Measurements from ENCODE around the gene ELP2.
"Not testable (repeated sequence)": the region's sequence is repeated elsewhere in the genome, so short reads cannot be mapped to it uniquely, and the experiment has no call there.

Gene ELP2

GRCh38 chr18:36187826-36188721 is 58.4 kb downstream of the ELP2 start:
- peak; percentile 52 for DNase-seq (ENCODE audit: low read depth)

GRCh38 chr18:36188916-36189315 is 59.2 kb downstream of the ELP2 start:
- no peak for DNase-seq (ENCODE audit: low read depth)

- DNase-seq (ENCODE audit: low read depth), result no peak
Measured at GRCh38 chr18:36189486-36189885, 59.8 kb downstream of the ELP2 start.

- DNase-seq (ENCODE audit: low read depth), result no peak
Measured at GRCh38 chr18:36191286-36191685, 61.6 kb downstream of the ELP2 start.

DNA sequence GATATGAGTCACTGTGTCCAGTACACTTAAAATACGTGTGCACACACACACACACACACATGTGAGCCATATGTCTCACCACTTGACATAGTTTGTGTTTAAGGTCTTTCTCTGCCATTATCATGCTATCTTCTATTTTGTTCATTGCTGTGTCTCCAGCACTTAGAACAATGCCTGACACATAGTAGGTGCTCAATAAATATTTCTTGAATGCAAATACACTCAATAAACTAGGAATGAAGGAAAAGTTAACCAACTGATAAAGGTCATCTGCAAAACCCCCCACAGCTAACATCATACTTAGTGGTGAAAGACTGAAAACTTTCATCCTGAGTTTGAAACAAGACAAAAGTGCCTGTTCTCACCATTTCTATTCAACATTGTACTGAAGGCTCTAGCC is 62.0 kb downstream of the ELP2 start:
- no peak for DNase-seq (ENCODE audit: low read depth)

DNA sequence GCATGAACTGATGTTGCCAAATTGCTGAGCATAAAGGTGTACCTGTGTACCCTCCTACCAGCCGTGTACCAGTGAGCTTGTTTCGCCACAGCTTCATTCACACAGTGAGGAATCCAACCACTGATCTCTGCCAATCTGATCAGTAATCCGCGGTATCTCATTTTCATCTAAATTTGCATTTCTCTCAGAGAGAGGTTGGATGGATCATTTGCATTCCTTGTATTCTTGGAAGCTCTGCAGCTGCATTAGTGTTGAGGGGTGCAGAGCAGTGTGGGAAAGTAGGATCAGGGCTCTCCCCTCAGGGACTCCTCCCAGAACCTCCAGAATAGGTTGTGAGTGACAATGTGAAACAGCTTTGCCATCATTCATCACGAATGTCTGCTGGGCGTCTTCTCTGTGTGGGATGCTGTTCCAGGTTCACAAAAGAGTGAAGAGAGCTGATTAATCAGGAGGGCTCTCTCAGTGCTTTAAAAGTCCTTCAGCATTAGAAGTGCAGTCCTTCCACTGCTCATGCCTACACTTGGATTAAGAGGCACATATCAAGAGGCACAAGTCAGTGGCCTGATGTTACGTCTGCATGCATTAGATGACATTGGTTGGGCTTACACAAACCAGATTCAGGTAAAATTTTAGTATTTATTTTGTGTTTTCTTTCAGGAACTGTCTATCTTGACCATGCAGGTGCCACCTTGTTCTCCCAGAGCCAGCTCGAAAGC is 65.1 kb downstream of the ELP2 start:
- DNase-seq (ENCODE audit: low read depth), result no peak

GRCh38 chr18:36195427-36196122 is 65.9 kb downstream of the ELP2 start:
- no peak for DNase-seq (ENCODE audit: low read depth)

GRCh38 chr18:36196238-36196995 is 66.7 kb downstream of the ELP2 start:
- DNase-seq (ENCODE audit: low read depth), result no peak

DNA sequence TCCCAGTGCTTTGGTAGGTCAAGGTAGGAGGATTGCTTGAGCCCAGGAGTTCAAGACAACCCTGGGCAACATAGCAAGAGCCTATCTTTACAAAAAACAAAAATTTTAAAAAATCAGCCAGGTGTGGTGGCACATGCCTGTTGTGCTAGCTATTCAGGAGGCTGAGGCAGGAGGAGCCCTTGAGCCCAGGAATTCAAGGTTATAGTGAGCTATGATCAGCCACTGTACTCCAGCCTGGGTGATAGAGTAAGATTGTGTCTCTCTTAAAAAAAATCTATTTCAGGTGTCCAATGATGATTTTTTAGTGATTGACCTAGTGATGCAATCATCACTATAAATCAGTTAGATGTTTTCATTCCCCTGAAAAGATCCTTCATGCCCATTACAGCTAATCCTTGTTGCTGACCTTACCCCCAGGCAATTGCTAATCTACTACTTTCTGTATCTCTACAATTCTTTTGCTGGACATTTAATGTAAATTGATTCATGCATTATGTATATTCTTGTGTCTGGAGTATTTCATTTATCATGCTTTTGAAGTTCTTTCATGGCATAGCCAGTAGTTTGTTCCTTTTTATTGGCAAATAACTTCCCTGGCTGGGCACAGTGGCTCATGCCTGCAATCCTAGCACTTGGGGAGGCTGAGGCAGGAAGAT is 67.9 kb downstream of the ELP2 start:
- no peak for DNase-seq (ENCODE audit: low read depth)

GRCh38 chr18:36199691-36200295 is 70.1 kb downstream of the ELP2 start:
- DNase-seq (ENCODE audit: low read depth), result no peak

GRCh38 chr18:36200354-36200771 is 70.7 kb downstream of the ELP2 start:
- DNase-seq (ENCODE audit: low read depth), result no peak

- DNase-seq (ENCODE audit: low read depth), result no peak
Measured at GRCh38 chr18:36201765-36202164, 72.1 kb downstream of the ELP2 start.

GRCh38 chr18:36203360-36203895 is 73.7 kb downstream of the ELP2 start:
- DNase-seq (ENCODE audit: low read depth), result no peak

DNA sequence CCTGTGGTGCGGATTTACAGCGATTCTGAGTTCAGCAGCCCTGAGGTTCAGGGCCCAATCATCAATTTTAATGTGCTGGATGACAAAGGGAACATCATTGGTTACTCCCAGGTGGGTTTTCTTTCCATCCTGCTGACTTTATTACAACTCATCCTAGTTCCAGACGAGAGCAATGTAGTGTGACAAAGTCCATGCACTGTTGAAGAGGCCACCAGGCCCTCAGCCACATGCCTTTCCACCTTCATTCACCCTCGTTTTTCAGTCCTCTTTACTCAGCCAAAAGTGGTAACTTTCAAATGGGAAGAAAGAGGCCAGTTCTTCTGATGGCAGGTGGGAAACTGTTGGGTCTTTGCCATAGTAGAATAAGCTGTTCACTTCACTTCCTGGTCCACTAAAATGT is 75.5 kb downstream of the ELP2 start:
- DNase-seq (ENCODE audit: low read depth), result no peak

DNA sequence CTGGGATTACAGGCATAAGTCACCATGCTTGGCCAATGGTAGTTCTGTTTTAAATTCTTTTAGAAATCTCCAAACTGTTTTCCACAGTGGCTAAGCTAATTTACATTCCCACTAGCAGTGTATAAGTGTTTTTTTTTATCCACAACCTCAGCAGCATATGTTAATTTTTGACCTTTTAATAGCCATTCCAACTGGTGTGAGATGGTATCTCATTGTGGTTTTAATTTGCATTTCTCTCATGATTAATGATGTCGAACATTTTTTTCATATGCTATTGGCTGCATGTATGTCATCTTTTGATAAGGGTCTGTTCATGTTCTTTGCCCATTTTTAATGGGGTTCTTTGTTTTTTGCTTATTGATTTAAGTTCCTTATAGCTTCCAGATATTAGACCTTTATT is 77.6 kb downstream of the ELP2 start:
- no peak for DNase-seq (ENCODE audit: low read depth)

DNA sequence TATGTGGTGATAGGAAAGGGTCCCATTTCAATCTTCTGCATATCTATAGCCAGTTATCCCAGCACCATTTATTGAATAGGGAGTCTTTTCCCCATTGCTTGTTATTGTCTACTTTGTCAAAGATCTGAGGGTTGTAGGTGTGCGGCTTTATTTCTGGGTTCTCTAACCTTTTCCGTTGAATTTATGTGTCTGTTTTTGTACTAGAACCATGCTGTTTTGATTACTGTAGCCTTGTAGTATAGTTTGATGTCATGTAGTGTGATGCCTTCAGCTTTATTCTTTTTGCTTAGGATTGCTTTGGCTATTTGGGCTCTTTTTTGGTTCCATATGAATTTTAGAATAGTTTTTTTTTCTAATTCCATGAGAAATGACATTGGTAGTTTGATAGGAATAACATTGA is 78.3 kb downstream of the ELP2 start:
- not testable (repeated sequence) for DNase-seq (ENCODE audit: low read depth)

DNA sequence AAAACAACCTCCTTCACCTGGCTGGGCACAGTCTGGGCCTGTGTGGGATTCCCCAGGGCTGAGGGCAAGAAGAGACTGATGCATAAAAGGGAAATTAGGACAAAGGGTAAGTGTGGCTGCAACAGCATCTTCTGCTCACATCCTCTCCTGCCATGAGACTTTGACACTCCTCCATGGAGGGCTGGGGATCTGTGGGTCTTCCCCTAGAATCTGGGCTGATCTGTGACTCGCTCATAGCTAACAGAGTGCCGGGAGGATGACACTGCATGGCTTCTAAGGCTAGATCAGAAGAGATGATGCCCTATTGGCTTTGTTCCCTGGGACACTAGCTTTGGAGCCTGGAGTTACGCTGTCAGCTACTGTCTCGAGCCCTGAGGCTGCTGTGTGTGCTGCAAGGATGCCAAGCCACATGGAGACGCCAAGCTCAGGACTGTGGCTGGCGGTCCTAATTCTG is 81.9 kb downstream of the ELP2 start:
- DNase-seq (ENCODE audit: low read depth), result peak; percentile 78

GRCh38 chr18:36212301-36213171 is 82.8 kb downstream of the ELP2 start:
- peak; percentile 11 for DNase-seq (ENCODE audit: low read depth)

DNA sequence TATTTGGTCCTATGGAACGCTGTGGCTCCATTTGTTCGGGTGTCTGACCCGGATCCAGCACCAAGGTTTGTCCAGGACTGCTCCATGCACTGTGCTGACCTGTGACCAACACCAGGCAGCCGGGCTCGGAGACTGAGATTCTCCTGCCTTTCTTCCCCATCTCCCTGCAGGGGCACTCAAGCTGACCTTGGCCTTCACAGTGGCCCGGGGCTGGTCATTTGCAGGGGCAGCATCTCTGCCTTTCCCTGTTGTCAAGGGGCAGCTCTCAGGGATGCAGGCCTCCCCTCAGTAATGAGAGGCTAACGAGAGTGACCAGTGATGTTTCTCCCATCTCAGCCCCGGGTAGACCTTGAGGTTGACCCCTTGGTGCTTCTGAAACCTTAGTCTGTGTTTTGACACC is 85.1 kb downstream of the ELP2 start:
- no peak for DNase-seq (ENCODE audit: low read depth)

DNA sequence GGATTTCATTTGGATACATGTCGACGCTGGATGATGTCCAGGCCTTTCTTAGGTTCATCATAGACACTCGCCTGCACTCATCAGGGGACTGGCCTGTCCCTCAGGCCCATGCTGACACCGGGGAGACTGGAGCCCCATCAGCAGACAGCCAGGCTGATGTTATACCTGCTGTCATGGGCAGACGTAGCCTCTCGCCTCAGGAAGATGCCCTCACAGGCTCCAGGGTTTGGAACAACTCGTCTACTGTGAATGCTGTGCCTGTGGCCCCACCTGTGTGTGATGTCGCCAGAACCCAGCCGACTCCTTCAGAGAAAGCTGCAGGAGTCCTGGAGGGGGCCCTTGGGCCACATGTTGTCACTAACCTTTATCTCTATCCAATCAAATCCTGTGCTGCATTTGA is 85.9 kb downstream of the ELP2 start:
- no peak for DNase-seq (ENCODE audit: low read depth)

Measured in ELR (cell line).